Tibial artery (tissue), 4 donors: ENCODE measurements around the gene CALB2.

Experiments
- DNase-seq, 2 donors: peaks; one replicate each; pipeline ENCODE4 v3.0.0-alpha.2; 2019
- H3K27ac ChIP-seq, 2 donors: fragments of 200-600 bp; sonication (generic) in 1 of 2; 1 replicate in 1 of 2; 2 replicates in 1 of 2; pipeline ENCODE4 v1.5.1; 2018 to 2019; ENCODE audit warnings: mild to moderate bottlenecking in 1 of 2
- H3K27me3 ChIP-seq, 2 donors: fragments of 200-600 bp; sonication (generic) in 1 of 2; one replicate each; pipeline versions ENCODE4 v1.5.1 to v1.6.0; 2016 to 2019
- H3K36me3 ChIP-seq, 3 donors: fragments of 200-600 bp; sonication (generic) in 2 of 3; one replicate each; pipeline ENCODE4 v1.5.1; 2016 to 2019; ENCODE audit warnings: mild to moderate bottlenecking in 2 of 3
- H3K4me1 ChIP-seq, 4 donors: fragments of 200-600 bp; sonication (generic) in 2 of 4; 1 replicate in 3 of 4; 2 replicates in 1 of 4; pipeline ENCODE4 v1.5.1; 2016 to 2019
- H3K4me3 ChIP-seq, 2 donors: fragments of 200-600 bp; sonication (generic) in 1 of 2; 1 replicate in 1 of 2; 2 replicates in 1 of 2; pipeline ENCODE4 v1.5.1; 2018 to 2019; ENCODE audit warnings: mild to moderate bottlenecking in 2 of 2
- H3K9me3 ChIP-seq, 3 donors: fragments of 200-600 bp; sonication (generic) in 1 of 3; one replicate each; pipeline ENCODE4 v1.5.1; 2016 to 2019
- intact Hi-C: fragments of 100-400 bp; cut with DNase I; formaldehyde crosslinking; loops from one replicate; pipeline ENCODE4 v1.15.0; 2023; ENCODE audit warnings: low total_unique reads
- TF ChIP-seq, protein P1 (sequence below), 2 experiments: fragments of 200-600 bp in 1 of 2; fragments of 450-650 bp in 1 of 2; IDR thresholded peaks; one replicate each; pipeline ENCODE4 v1.5.1; 2017 to 2019; ENCODE audit warnings: antibody characterized with exemption in 2 of 2, mild to moderate bottlenecking in 1 of 2, moderate library complexity in 1 of 2

CALB2 gene

DNA sequence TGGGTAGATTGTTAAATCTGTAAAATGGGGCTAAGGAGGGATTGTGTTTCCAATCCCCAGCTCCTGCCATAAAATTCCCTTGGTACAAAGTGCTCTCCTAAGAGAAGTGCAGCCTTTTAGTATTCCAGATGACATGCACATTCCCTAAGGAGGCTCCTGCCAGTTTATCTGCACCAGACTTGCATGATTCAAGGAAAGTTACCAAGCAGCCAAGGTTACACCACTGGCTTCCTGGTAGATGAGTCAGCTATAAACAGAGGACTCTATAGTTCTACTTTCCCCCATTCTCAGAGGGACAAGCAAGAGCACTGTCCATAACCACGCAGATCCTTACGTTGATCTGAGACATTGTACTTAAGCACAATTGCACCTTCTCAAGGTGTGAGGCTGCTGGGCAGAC, 1.9 kb downstream of the CALB2 start:
- intact Hi-C loops = no loop called here
- H3K36me3 ChIP-seq = no peaks in the 10 kb centered on the region
- TF ChIP-seq, protein P1, sequence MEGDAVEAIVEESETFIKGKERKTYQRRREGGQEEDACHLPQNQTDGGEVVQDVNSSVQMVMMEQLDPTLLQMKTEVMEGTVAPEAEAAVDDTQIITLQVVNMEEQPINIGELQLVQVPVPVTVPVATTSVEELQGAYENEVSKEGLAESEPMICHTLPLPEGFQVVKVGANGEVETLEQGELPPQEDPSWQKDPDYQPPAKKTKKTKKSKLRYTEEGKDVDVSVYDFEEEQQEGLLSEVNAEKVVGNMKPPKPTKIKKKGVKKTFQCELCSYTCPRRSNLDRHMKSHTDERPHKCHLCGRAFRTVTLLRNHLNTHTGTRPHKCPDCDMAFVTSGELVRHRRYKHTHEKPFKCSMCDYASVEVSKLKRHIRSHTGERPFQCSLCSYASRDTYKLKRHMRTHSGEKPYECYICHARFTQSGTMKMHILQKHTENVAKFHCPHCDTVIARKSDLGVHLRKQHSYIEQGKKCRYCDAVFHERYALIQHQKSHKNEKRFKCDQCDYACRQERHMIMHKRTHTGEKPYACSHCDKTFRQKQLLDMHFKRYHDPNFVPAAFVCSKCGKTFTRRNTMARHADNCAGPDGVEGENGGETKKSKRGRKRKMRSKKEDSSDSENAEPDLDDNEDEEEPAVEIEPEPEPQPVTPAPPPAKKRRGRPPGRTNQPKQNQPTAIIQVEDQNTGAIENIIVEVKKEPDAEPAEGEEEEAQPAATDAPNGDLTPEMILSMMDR (IDR thresholded peaks at IDR 0.05) = no peak
- no peaks in the 10 kb centered on the region for H3K9me3 ChIP-seq
- peaks cover 0 to 19% (median 10%) of the 10 kb centered on the region in 4 donors for H3K4me1 ChIP-seq
- no peak overlapping the region for H3K27ac ChIP-seq
- H3K27me3 ChIP-seq = peaks cover 0 to 32% of the 10 kb centered on the region in 2 donors
- DNase-seq = no peak
- no peak overlapping the region for H3K4me3 ChIP-seq

DNA sequence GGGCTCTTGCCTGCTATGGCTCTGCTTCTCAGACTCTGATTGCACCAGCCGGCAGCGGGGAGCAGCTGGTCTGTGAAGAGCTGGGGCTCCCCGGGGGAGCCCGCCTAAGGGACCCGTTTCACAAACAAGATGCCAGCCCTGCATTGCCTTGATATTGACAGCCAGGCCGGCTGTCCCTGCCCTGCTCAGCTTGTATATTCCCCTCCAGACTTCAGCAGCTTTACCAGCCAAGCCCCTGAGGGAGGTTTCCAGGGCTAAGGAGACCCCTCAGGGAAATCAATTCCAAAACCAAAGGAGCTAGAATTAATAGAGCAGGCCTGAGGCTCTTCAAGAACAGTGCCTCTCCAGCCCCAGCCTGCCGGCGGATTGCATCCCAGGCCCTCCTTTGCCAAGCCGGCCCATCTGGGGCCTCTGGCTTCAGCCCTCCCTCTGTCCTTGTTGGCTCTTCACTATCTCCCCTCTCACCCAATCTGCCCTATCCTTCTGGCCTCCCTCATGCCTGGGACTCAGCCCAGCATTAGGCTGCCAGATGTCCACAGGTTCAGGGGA, 5.7 kb downstream of the CALB2 start:
- peaks cover 0 to 37% of the 10 kb centered on the region in 2 donors for H3K27me3 ChIP-seq
- TF ChIP-seq, protein P1 (IDR thresholded peaks at IDR 0.05) = no peak
- no peak for DNase-seq

DNA sequence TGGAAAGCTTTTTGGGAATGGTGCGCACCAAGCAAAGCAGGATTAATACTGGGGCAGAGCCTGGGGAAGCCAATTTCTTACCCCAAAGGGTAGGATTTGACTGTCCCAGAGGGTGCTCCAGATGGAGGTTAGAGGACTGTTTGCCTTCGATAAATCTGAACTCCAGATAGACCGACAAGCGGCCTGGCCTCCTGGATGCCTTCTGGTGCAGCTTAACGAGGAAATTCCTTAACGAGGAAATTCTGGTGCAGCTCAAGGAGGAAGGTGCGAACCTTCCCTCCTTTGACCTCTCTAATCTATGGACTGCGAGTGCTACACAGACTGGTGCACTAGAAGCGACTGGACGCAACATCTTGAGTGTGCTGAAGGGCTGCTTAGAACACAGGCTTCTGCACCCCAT, 6.5 kb downstream of the CALB2 start:
- intact Hi-C loops = no loop called here
- peaks cover 0 to 29% of the 10 kb centered on the region in 2 donors for H3K27me3 ChIP-seq
- no peak overlapping the region for H3K27ac ChIP-seq
- H3K9me3 ChIP-seq = no peaks in the 10 kb centered on the region
- H3K4me3 ChIP-seq = no peak overlapping the region
- TF ChIP-seq, protein P1 (IDR thresholded peaks at IDR 0.05) = no peak
- H3K4me1 ChIP-seq = no peaks in the 10 kb centered on the region
- no peaks in the 10 kb centered on the region for H3K36me3 ChIP-seq
- no peak for DNase-seq

More for the DNA sequence above, 5.7 kb downstream of the CALB2 start:
- intact Hi-C loops = no loop called here
- no peaks in the 10 kb centered on the region for H3K9me3 ChIP-seq
- no peak overlapping the region for H3K27ac ChIP-seq
- no peaks in the 10 kb centered on the region for H3K36me3 ChIP-seq
- H3K4me1 ChIP-seq = peaks cover 0 to under 1% (median 0%) of the 10 kb centered on the region in 4 donors
- H3K4me3 ChIP-seq = no peak overlapping the region

DNA sequence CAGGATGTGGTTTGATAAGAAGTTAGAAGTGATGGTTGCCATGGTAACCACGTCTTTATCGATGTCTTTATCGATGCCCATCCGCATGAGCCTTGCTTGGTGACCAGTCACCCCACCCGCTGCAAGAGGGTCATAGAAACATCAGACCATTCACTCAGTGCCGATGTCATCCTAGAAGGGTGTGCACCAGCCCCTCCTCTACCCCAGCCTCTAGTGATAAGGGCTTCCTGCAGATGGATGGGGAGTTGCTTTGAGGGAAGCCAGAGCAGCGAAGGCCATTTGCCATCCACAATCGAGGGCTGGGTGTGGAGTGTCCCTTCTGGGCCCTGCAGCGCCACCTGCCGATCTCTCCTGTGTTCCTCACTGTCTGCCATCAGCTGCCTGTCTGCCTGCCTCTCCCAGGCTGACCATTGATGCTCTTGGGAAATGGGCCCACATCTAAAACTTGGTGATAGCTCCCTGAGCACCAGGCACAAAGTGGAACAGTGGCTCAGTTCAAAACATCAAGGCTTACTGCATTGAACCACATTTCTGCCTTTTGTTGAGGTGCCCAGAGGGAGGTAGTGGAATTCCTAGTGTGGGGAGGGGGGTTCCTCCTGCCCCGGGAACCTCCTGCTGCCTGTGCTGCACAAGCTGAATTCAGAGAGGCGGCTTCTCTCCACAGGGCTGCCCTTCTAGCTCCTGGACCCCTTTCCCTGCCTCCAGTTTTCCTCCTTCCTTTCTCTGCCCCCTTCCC, 8.9 kb downstream of the CALB2 start:
- intact Hi-C loops = no loop called here
- no peaks in the 10 kb centered on the region for H3K4me1 ChIP-seq
- peaks cover 0 to 40% of the 10 kb centered on the region in 2 donors for H3K27me3 ChIP-seq

DNA sequence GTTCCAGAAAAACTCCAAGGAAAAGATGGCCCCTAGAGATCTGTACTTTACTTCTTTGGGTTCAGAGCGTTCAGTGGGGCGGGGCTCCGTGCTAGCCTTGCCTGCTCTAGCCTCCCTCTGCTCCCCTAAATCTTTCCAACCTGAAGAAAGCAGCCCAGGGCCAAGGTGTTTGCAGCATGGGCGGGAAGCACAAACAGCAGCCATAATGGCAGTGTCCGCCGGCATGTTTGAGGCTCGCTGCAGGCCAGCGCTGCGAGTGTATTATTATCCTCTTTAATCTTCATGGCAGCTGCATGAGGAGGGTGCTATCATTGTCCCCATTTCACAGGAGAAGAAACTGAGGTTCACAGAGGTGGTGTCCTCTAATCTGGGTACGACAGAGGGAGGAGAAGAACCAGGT, 10.4 kb downstream of the CALB2 start:
- intact Hi-C loops = no loop called here
- peaks cover 0 to 40% of the 10 kb centered on the region in 2 donors for H3K27me3 ChIP-seq
- no peak for DNase-seq

More for the DNA sequence above, 8.9 kb downstream of the CALB2 start:
- no peaks in the 10 kb centered on the region for H3K9me3 ChIP-seq
- H3K36me3 ChIP-seq = no peaks in the 10 kb centered on the region
- TF ChIP-seq, protein P1 (IDR thresholded peaks at IDR 0.05) = no peak
- H3K4me3 ChIP-seq = no peak overlapping the region
- H3K27ac ChIP-seq = no peak overlapping the region
- DNase-seq = no peak

More for the DNA sequence above, 10.4 kb downstream of the CALB2 start:
- H3K9me3 ChIP-seq = no peaks in the 10 kb centered on the region
- H3K4me3 ChIP-seq = no peak overlapping the region
- no peaks in the 10 kb centered on the region for H3K4me1 ChIP-seq
- TF ChIP-seq, protein P1 (IDR thresholded peaks at IDR 0.05) = no peak
- no peak overlapping the region for H3K27ac ChIP-seq
- no peaks in the 10 kb centered on the region for H3K36me3 ChIP-seq
